GM19043 (cell line): ENCODE measurements around the gene FILIP1.
A peak's percentile ranks its signal among the peaks of the same experiment; 100 is the strongest.

Experiments
- ATAC-seq: cut with Tn5 transposase; IDR thresholded peaks from one replicate; pipeline ENCODE4 v1.9.1; 2021; ENCODE audit warnings: low read depth; ENCODE audit not compliant: unreplicated experiment

Gene FILIP1

GRCh38 chr6:75493400-75494064 lies at the start of gene FILIP1:
Gene FILIP1 (minus strand): TSS chr6:75493800. CDS start chr6:75414972, 78,828 bp downstream.
- ATAC-seq, result peak; percentile 16

GRCh38 chr6:75543311-75543710 lies 49.7 kb upstream of the FILIP1 start:
- no peak for ATAC-seq

- no peak for ATAC-seq
Observed at GRCh38 chr6:75539136-75539535, 45.5 kb upstream of the FILIP1 start.

GRCh38 chr6:75532521-75532920 lies 38.9 kb upstream of the FILIP1 start:
- no peak for ATAC-seq

GRCh38 chr6:75531174-75531573 lies 37.6 kb upstream of the FILIP1 start:
- ATAC-seq, result no peak

GRCh38 chr6:75530696-75531095 lies 37.1 kb upstream of the FILIP1 start:
- no peak for ATAC-seq

- no peak for ATAC-seq
Observed at GRCh38 chr6:75528423-75528822, 34.8 kb upstream of the FILIP1 start.

- peak; percentile 86 for ATAC-seq
Observed at GRCh38 chr6:75526502-75527127, 33.0 kb upstream of the FILIP1 start.

GRCh38 chr6:75525682-75526081 lies 32.1 kb upstream of the FILIP1 start:
- no peak for ATAC-seq

- ATAC-seq, result no peak
Observed at GRCh38 chr6:75524322-75524972, 30.8 kb upstream of the FILIP1 start.

GRCh38 chr6:75516757-75517156 lies 23.2 kb upstream of the FILIP1 start:
- no peak for ATAC-seq

GRCh38 chr6:75512591-75512990 lies 19.0 kb upstream of the FILIP1 start:
- ATAC-seq, result no peak

- no peak for ATAC-seq
Observed at GRCh38 chr6:75505424-75505823, 11.8 kb upstream of the FILIP1 start.

GRCh38 chr6:75504465-75505222 lies 11.0 kb upstream of the FILIP1 start:
- ATAC-seq, result no peak

GRCh38 chr6:75503291-75503690 lies 9.7 kb upstream of the FILIP1 start:
- no peak for ATAC-seq

- ATAC-seq, result no peak
Observed at GRCh38 chr6:75502884-75503283, 9.3 kb upstream of the FILIP1 start.

GRCh38 chr6:75501756-75502155 lies 8.2 kb upstream of the FILIP1 start:
- no peak for ATAC-seq

- no peak for ATAC-seq
Observed at GRCh38 chr6:75499640-75500039, 6.0 kb upstream of the FILIP1 start.

- ATAC-seq, result no peak
Observed at GRCh38 chr6:75498862-75499261, 5.3 kb upstream of the FILIP1 start.

- no peak for ATAC-seq
Observed at GRCh38 chr6:75497994-75498393, 4.4 kb upstream of the FILIP1 start.

GRCh38 chr6:75495011-75495410 lies 1.4 kb upstream of the FILIP1 start:
- no peak for ATAC-seq
